ENCODE data around the gene CD200R1L.

The CD200R1L gene

GRCh38 chr3:112786881-112787579, 59.6 kb downstream of the CD200R1L start:
- no peak for DNase-seq (ENCODE audit: low spot score)

- DNase-seq (ENCODE audit: low spot score), result no peak
Measured at GRCh38 chr3:112786002-112786590, 60.6 kb downstream of the CD200R1L start.

- DNase-seq (ENCODE audit: low spot score), result no peak
Measured at GRCh38 chr3:112785321-112786001, 61.2 kb downstream of the CD200R1L start.

- no peak for DNase-seq (ENCODE audit: low spot score)
Measured at GRCh38 chr3:112782491-112782890, 64.2 kb downstream of the CD200R1L start.

- no peak for DNase-seq (ENCODE audit: low spot score)
Measured at GRCh38 chr3:112781599-112781998, 65.1 kb downstream of the CD200R1L start.

- no peak for DNase-seq (ENCODE audit: low spot score)
Measured at GRCh38 chr3:112779558-112780480, 66.8 kb downstream of the CD200R1L start.

- DNase-seq (ENCODE audit: low spot score), result no peak
Measured at GRCh38 chr3:112779011-112779410, 67.7 kb downstream of the CD200R1L start.

GRCh38 chr3:112778353-112778948, 68.2 kb downstream of the CD200R1L start:
- DNase-seq (ENCODE audit: low spot score), result no peak

- no peak for DNase-seq (ENCODE audit: low spot score)
Measured at GRCh38 chr3:112777811-112778210, 68.9 kb downstream of the CD200R1L start.

- no peak for DNase-seq (ENCODE audit: low spot score)
Measured at GRCh38 chr3:112776836-112777235, 69.8 kb downstream of the CD200R1L start.

- DNase-seq (ENCODE audit: low spot score), result no peak
Measured at GRCh38 chr3:112776000-112776399, 70.7 kb downstream of the CD200R1L start.

GRCh38 chr3:112775011-112775742, 71.5 kb downstream of the CD200R1L start:
- DNase-seq (ENCODE audit: low spot score), result no peak

GRCh38 chr3:112774293-112774926, 72.3 kb downstream of the CD200R1L start:
- no peak for DNase-seq (ENCODE audit: low spot score)

- peak; percentile 50 for DNase-seq (ENCODE audit: low spot score)
Measured at GRCh38 chr3:112773864-112774263, 72.8 kb downstream of the CD200R1L start.

- DNase-seq (ENCODE audit: low spot score), result no peak
Measured at GRCh38 chr3:112770951-112771350, 75.7 kb downstream of the CD200R1L start.

GRCh38 chr3:112770032-112770626, 76.5 kb downstream of the CD200R1L start:
- DNase-seq (ENCODE audit: low spot score), result peak; percentile 56

GRCh38 chr3:112769286-112769978, 77.2 kb downstream of the CD200R1L start:
- DNase-seq (ENCODE audit: low spot score), result no peak

- no peak for DNase-seq (ENCODE audit: low spot score)
Measured at GRCh38 chr3:112767777-112768176, 78.9 kb downstream of the CD200R1L start.

GRCh38 chr3:112767177-112767576, 79.5 kb downstream of the CD200R1L start:
- no peak for DNase-seq (ENCODE audit: low spot score)
